ENCODE data around the gene SLC1A1. TPM values are rescaled to one million over a fixed set of nuclear protein-coding genes. Genes with fewer than 3 reads are reported as not detected.

SLC1A1 gene
- total RNA-seq, 1 donor from 2014 or later: not detected

- H3K36me3 ChIP-seq (ENCODE audit: control insufficient read depth in 3 of 3, insufficient read depth in 3 of 3, low read length in 3 of 3): peaks cover 0 to 3% (median 0%) of the 10 kb centered on the region in 3 donors
- H3K4me1 ChIP-seq (ENCODE audit: control insufficient read depth in 3 of 3, insufficient read depth in 3 of 3, low read length in 3 of 3): peaks cover 9 to 19% (median 13%) of the 10 kb centered on the region in 3 donors
- H3K27me3 ChIP-seq (ENCODE audit: control insufficient read depth in 3 of 3, insufficient read depth in 3 of 3, low read length in 3 of 3): no peaks in the 10 kb centered on the region
- H3K9me3 ChIP-seq (ENCODE audit: control insufficient read depth in 3 of 3, low read length in 3 of 3): no peaks in the 10 kb centered on the region
- H3K9ac ChIP-seq (ENCODE audit: low read depth in 1 of 3, low read length in 3 of 3): no peak overlapping the region
- no peak overlapping the region for H3K27ac ChIP-seq (ENCODE audit: low read depth, low read length)
- no peak overlapping the region for H3K4me3 ChIP-seq (ENCODE audit: low read length in 3 of 3)
These were observed 82.0 kb downstream of the SLC1A1 start for GRCh38 chr9:4572184-4572826.

GRCh38 chr9:4573176-4573575 lies 82.9 kb downstream of the SLC1A1 start:
- H3K27ac ChIP-seq (ENCODE audit: low read depth, low read length): no peak overlapping the region
- H3K27me3 ChIP-seq (ENCODE audit: control insufficient read depth in 3 of 3, insufficient read depth in 3 of 3, low read length in 3 of 3): no peaks in the 10 kb centered on the region
- peaks cover 0 to 3% (median 0%) of the 10 kb centered on the region in 3 donors for H3K36me3 ChIP-seq (ENCODE audit: control insufficient read depth in 3 of 3, insufficient read depth in 3 of 3, low read length in 3 of 3)

DNA sequence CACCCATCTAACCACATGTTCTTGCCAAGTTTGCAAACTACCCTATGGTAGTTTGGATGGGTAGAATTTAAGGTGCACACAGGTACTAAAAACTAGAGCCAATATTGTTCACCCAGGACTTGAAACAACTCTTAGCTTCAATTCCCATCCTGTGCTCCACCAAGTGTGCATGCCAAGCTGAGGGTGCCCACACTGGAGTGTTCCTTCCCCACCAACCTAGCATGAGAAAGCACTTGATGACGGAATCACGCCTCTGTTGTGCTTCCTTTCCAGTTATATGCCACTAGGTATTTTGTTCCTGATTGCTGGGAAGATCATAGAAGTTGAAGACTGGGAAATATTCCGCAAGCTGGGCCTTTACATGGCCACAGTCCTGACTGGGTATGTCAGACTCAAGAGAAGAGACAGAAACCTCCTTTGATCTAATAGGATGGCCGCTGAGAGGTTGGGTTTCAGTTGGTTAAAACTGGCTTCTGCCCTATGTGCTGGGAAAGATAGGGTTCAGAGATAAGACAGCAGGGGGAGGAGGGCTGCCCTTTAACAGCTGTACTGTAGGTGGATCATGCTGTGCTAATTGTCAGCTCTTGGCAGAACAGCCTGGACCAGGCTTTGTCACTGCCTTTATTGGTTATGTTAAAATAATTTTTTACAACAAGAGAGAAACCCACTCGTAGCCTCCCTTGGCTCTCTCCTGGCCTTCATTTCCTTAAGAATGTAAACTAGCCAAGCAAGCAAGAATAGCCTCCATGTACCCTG lies 83.5 kb downstream of the SLC1A1 start:
- H3K27ac ChIP-seq (ENCODE audit: low read depth, low read length): no peak overlapping the region
- H3K4me3 ChIP-seq (ENCODE audit: low read length in 3 of 3): no peak overlapping the region
- no peaks in the 10 kb centered on the region for H3K9me3 ChIP-seq (ENCODE audit: control insufficient read depth in 3 of 3, low read length in 3 of 3)
- no peak overlapping the region for H3K9ac ChIP-seq (ENCODE audit: low read depth in 1 of 3, low read length in 3 of 3)
- peaks cover 0 to 3% (median 0%) of the 10 kb centered on the region in 3 donors for H3K36me3 ChIP-seq (ENCODE audit: control insufficient read depth in 3 of 3, insufficient read depth in 3 of 3, low read length in 3 of 3)
- H3K4me1 ChIP-seq (ENCODE audit: control insufficient read depth in 3 of 3, insufficient read depth in 3 of 3, low read length in 3 of 3): peaks cover 9 to 19% (median 13%) of the 10 kb centered on the region in 3 donors
- H3K27me3 ChIP-seq (ENCODE audit: control insufficient read depth in 3 of 3, insufficient read depth in 3 of 3, low read length in 3 of 3): no peaks in the 10 kb centered on the region

More at GRCh38 chr9:4573176-4573575, 82.9 kb downstream of the SLC1A1 start:
- Histone ChIP-seq H3K9ac (ENCODE audit: low read depth in 1 of 3, low read length in 3 of 3) (no peak overlapping the region), H3K4me1 (ENCODE audit: control insufficient read depth in 3 of 3, insufficient read depth in 3 of 3, low read length in 3 of 3) (peaks cover 9 to 19% (median 13%) of the 10 kb centered on the region in 3 donors), H3K9me3 (ENCODE audit: control insufficient read depth in 3 of 3, low read length in 3 of 3) (no peaks in the 10 kb centered on the region), H3K4me3 (ENCODE audit: low read length in 3 of 3) (no peak overlapping the region)

GRCh38 chr9:4574657-4575243 lies 84.5 kb downstream of the SLC1A1 start:
- Histone ChIP-seq H3K27ac (ENCODE audit: low read depth, low read length) (no peak overlapping the region), H3K9ac (ENCODE audit: low read depth in 1 of 3, low read length in 3 of 3) (no peak overlapping the region), H3K4me1 (ENCODE audit: control insufficient read depth in 3 of 3, insufficient read depth in 3 of 3, low read length in 3 of 3) (peaks cover 9 to 19% (median 13%) of the 10 kb centered on the region in 3 donors), H3K36me3 (ENCODE audit: control insufficient read depth in 3 of 3, insufficient read depth in 3 of 3, low read length in 3 of 3) (peaks cover 0 to 3% (median 0%) of the 10 kb centered on the region in 3 donors), H3K9me3 (ENCODE audit: control insufficient read depth in 3 of 3, low read length in 3 of 3) (no peaks in the 10 kb centered on the region), H3K4me3 (ENCODE audit: low read length in 3 of 3) (no peak overlapping the region), H3K27me3 (ENCODE audit: control insufficient read depth in 3 of 3, insufficient read depth in 3 of 3, low read length in 3 of 3) (no peaks in the 10 kb centered on the region)

- Histone ChIP-seq H3K4me1 (ENCODE audit: control insufficient read depth in 3 of 3, insufficient read depth in 3 of 3, low read length in 3 of 3) (peaks cover 9 to 19% (median 16%) of the 10 kb centered on the region in 3 donors), H3K27me3 (ENCODE audit: control insufficient read depth in 3 of 3, insufficient read depth in 3 of 3, low read length in 3 of 3) (no peaks in the 10 kb centered on the region), H3K9me3 (ENCODE audit: control insufficient read depth in 3 of 3, low read length in 3 of 3) (no peaks in the 10 kb centered on the region), H3K27ac (ENCODE audit: low read depth, low read length) (no peak overlapping the region), H3K9ac (ENCODE audit: low read depth in 1 of 3, low read length in 3 of 3) (peak overlapping the region in 1 of 3 donors; percentile 55), H3K36me3 (ENCODE audit: control insufficient read depth in 3 of 3, insufficient read depth in 3 of 3, low read length in 3 of 3) (peaks cover 0 to 3% (median 0%) of the 10 kb centered on the region in 3 donors), H3K4me3 (ENCODE audit: low read length in 3 of 3) (peak overlapping the region in 1 of 3 donors; percentile 23)
These were observed 85.7 kb downstream of the SLC1A1 start for GRCh38 chr9:4575997-4576396.

- no peak overlapping the region for H3K27ac ChIP-seq (ENCODE audit: low read depth, low read length)
- no peaks in the 10 kb centered on the region for H3K27me3 ChIP-seq (ENCODE audit: control insufficient read depth in 3 of 3, insufficient read depth in 3 of 3, low read length in 3 of 3)
- H3K9ac ChIP-seq (ENCODE audit: low read depth in 1 of 3, low read length in 3 of 3): peak overlapping the region in 1 of 3 donors; percentile 55
- peaks cover 0 to 3% (median 0%) of the 10 kb centered on the region in 3 donors for H3K36me3 ChIP-seq (ENCODE audit: control insufficient read depth in 3 of 3, insufficient read depth in 3 of 3, low read length in 3 of 3)
- no peaks in the 10 kb centered on the region for H3K9me3 ChIP-seq (ENCODE audit: control insufficient read depth in 3 of 3, low read length in 3 of 3)
- H3K4me1 ChIP-seq (ENCODE audit: control insufficient read depth in 3 of 3, insufficient read depth in 3 of 3, low read length in 3 of 3): peaks cover 11 to 24% (median 16%) of the 10 kb centered on the region in 3 donors
- H3K4me3 ChIP-seq (ENCODE audit: low read length in 3 of 3): no peak overlapping the region
These were observed 86.2 kb downstream of the SLC1A1 start for GRCh38 chr9:4576448-4576847.

DNA sequence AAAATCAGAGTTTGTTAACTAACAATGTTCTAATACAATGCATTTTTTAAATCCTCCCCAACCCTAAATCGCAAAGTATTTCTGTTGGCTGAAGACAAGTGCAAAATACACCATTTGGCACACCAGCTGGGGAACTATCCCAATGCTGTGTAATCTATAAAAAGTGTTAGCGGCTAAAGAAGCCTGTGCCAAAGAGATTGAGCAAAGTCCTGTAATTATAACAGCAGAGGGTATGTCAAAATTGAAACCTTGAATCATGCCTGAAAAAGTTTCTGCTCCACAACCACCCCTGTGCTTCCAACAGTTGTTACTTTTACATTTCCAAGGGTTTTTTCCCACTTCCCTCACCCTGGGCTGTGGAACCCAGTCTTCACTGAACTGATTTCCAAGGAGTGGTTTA lies 88.7 kb downstream of the SLC1A1 start:
- Histone ChIP-seq H3K27me3 (ENCODE audit: control insufficient read depth in 3 of 3, insufficient read depth in 3 of 3, low read length in 3 of 3) (no peaks in the 10 kb centered on the region), H3K4me3 (ENCODE audit: low read length in 3 of 3) (no peak overlapping the region), H3K4me1 (ENCODE audit: control insufficient read depth in 3 of 3, insufficient read depth in 3 of 3, low read length in 3 of 3) (peaks cover 16 to 43% (median 34%) of the 10 kb centered on the region in 3 donors), H3K9me3 (ENCODE audit: control insufficient read depth in 3 of 3, low read length in 3 of 3) (no peaks in the 10 kb centered on the region), H3K9ac (ENCODE audit: low read depth in 1 of 3, low read length in 3 of 3) (no peak overlapping the region), H3K36me3 (ENCODE audit: control insufficient read depth in 3 of 3, insufficient read depth in 3 of 3, low read length in 3 of 3) (no peaks in the 10 kb centered on the region), H3K27ac (ENCODE audit: low read depth, low read length) (no peak overlapping the region)

DNA sequence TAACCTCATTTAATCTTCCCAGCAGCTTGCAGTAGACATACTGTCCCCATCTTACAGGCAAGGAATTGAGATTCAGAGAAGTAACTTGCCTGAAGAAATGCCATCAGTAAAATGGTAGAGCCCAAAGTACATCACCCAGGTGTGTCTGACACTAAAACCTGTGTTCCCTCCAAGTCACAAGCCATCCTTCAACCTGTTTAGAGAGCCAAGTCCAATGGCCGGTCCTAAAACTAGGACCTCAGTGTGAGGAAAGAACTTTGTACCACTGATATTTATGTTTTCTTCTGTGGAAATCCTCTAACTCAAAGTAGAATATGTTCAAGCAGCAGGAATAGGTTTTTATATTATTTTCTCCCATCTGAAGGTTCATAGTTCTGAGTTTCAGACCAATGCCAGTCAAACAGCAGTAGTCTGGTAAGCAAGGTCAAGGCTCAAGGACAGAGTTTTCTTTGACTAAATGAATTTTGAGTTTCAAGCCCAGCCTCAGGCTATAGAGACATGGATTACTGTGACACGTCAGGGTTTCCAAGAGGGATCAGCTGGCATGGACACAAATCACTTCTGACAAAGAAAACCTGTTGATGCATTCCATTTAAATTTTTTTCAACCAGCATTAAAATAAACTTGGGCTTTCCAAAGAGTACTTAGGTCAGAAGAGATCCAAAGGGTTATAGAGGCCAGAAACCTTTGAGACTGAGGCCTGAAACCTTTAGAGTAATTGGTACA lies 90.9 kb downstream of the SLC1A1 start:
- no peak overlapping the region for H3K9ac ChIP-seq (ENCODE audit: low read depth in 1 of 3, low read length in 3 of 3)
- no peaks in the 10 kb centered on the region for H3K9me3 ChIP-seq (ENCODE audit: control insufficient read depth in 3 of 3, low read length in 3 of 3)
- H3K27ac ChIP-seq (ENCODE audit: low read depth, low read length): no peak overlapping the region
- H3K4me1 ChIP-seq (ENCODE audit: control insufficient read depth in 3 of 3, insufficient read depth in 3 of 3, low read length in 3 of 3): peaks cover 12 to 34% (median 33%) of the 10 kb centered on the region in 3 donors
- no peak overlapping the region for H3K4me3 ChIP-seq (ENCODE audit: low read length in 3 of 3)
- H3K36me3 ChIP-seq (ENCODE audit: control insufficient read depth in 3 of 3, insufficient read depth in 3 of 3, low read length in 3 of 3): no peaks in the 10 kb centered on the region
- no peaks in the 10 kb centered on the region for H3K27me3 ChIP-seq (ENCODE audit: control insufficient read depth in 3 of 3, insufficient read depth in 3 of 3, low read length in 3 of 3)

DNA sequence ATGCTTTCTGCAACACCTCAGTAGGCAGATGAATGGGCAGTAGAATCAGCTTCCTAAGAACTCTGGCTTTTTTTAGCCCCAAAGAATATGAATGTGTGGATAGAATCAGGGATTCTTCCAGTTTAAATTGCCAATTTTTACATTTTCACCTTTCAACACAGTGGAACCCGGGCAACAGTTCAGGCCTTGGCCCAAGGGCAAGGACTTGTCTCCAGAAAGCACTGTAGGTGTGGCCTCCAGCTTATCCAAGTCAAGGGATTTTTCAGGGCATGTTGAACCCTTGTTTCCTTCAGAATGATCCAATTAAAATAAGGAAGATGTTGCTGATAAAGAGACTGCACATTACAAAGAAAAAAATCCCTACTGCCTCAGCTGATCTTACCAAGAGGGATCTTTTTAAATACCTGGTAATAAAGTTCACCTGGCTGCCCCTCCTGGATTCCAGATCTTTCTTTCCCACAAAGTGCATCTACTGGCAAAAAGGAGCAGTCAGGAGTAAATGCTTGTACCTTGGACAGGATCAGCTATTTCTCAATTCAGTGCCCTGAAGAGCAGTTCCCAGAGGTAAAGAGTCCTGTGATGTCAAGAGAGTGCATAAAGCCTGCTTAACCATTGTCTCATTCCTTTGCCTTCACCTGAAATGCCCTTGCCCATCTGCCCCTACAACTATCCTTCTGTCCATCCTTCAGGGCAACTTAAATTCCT lies 91.7 kb downstream of the SLC1A1 start:
- Histone ChIP-seq H3K36me3 (ENCODE audit: control insufficient read depth in 3 of 3, insufficient read depth in 3 of 3, low read length in 3 of 3) (no peaks in the 10 kb centered on the region), H3K4me1 (ENCODE audit: control insufficient read depth in 3 of 3, insufficient read depth in 3 of 3, low read length in 3 of 3) (peaks cover 7 to 26% (median 25%) of the 10 kb centered on the region in 3 donors), H3K4me3 (ENCODE audit: low read length in 3 of 3) (no peak overlapping the region), H3K27ac (ENCODE audit: low read depth, low read length) (no peak overlapping the region), H3K27me3 (ENCODE audit: control insufficient read depth in 3 of 3, insufficient read depth in 3 of 3, low read length in 3 of 3) (no peaks in the 10 kb centered on the region), H3K9ac (ENCODE audit: low read depth in 1 of 3, low read length in 3 of 3) (no peak overlapping the region), H3K9me3 (ENCODE audit: control insufficient read depth in 3 of 3, low read length in 3 of 3) (no peaks in the 10 kb centered on the region)

Data from skeletal muscle tissue (tissue), 4 donors.